Stimulated activated CD8-positive, alpha-beta memory T cell treated with anti-CD3 and anti-CD28 coated beads, Interleukin-2, amount 100 ng/mL, for 1 hour (primary cell): ENCODE data around the gene ALG12.

ENCODE experiments used
- DNase-seq, 2 donors: peaks; one replicate each; pipeline ENCODE4 v3.0.0-alpha.2; 2020; ENCODE audit warnings: low read depth in 2 of 2

ALG12 gene

DNA sequence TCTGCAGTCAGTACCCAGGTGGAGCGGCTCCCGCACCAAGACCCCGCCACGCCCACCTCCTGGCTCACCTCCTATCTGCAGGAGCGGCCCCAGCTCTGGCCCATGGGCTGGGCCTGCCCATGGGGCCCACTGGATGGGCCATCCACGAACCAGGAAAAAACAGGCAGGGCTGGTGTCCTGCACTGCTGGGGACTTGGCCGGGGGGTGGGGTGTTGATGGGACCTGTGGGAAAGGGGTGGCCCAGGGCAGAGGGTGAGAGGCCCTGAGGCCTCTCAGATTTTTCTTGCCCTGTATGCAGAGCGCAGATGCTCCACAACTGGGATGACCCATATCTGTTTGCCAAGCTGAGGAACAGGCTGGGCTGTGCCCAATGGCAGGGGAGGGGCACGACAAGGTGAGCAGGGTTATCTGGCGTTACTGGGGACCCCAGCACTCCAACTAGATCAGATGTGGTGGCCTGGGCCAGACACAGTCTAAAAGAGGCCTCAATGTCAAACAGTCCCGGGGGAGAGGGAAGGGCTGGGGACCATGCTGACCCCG lies 39.7 kb upstream of the ALG12 start:
- DNase-seq, result no peak

DNA sequence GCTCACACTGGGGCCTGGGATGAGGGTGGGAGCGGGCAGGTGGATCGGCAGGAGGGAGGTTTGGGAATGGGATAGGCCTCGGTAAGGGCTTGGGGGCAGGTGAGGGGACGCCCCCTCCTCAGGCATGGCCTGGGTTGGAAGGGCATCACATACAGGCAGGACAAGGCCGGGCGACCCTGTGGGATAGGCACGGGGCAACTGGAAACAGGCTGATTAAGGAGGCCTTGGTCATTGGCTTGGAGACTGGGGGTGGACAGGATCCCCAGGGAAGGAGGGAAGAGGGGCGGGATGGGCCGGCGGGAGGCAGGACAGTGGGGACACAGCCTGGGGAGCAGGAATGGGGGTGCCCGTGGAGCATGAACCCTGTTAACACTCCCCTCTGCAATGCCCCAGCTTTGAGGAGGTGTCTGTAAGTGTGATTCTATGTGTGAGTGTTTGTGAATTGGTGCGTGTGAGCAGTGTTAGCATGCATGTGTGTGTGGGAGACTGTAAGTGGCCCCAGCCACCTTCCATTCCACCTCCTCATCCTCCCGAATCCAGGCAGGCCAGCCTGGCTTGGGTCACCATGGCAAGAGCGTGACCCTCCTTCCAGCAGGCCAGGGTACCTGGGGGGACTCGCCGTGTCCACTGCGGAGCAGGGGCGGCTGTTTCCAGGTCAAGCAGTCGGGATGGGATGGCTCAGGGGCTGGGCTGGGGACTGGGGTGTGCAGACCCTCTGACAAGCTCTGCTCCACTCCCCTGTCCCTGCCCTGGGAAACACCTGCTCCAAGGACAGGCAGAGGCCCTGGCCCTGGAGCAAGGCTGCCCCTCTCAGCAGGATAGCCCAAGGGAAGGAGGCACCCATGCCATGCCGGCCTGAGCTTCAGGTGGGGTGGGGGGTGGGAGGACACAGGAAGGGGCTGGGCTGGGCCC lies 38.9 kb upstream of the ALG12 start:
- DNase-seq, result no peak

DNA sequence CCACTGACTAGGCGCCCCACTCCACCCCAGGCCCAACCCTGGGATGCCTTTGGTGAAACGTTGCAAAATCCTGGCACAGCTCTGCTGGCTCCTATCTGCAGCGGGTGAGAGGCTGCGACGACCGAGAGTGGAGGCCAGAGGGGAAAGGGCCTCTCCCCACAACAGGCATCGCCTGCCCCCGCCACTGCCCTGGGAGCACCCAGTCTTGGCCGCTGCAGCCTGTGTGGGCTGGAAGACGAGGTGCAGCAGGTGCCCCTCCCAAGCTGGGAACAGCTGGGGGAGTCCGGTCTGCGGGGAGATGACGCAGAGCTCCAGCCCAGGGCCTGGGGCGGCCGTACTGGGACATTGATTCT lies 38.2 kb upstream of the ALG12 start:
- no peak for DNase-seq

DNA sequence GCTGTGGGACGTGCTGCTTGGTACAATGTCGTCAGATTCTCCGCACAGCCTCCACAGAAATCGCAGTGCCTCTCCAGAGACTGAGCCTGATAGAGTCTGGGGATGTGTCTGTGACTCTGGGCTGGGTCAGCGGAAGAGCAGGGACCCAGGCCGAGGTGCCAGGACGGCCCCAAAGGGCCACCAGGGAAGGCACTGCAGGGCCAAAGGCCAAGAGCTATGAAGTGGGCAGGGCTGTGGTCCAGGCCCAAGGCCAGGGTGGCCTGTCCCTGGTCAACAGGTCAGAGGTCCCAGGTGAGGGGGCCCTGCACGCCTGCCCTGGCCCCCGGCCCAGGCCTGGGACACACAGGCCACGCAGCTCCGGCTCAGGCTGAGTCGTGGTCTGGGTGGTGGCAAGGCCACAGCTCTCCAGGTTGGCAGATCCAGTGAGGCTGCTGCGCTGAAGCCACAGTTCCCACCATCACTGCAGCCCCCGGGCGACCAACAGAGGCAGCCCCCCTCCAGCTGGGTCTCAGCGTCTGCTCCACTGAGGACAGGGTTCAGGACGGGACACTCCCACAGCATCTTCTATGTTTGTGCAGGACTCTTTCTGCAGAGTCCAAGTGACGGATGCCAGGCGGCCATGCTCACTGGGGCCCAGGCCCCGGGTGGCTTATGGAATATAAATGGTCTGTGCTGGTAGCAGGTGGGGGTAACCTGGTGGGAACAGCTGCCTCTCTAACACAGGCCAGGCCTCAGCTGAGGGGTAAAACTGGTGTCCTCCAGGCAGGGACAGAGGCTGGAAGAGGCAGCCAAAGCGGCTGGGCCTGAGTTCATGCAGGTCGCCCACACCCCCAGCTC lies 37.6 kb upstream of the ALG12 start:
- DNase-seq, result no peak

DNA sequence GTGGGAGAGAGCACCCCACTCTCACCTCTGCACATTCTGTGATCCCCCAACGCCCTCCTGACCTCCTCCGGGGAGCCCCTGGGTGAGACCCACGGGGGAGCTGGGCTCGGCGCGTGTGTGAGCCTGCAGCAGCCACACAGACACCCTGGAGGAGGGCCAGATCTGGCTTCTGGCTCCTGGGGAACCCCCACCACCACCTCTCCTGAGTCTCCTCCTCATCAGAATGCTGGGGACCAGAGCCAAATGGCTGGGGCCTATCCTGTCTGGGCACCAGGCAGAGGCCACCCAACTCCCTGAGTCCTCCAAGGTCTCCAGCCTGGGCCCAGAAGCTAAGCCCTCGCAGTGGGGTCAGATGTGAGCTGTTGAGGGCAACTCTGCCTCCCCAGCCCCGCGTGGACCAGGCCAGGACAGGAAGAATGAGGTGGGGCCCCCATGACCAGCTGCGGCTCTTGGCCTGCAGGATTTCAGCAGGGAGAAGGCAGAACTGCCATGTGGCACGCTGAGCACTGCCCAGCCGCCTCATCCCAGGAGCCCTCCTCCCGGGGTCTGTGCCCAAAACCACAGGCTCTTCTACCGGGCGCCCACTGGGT lies 36.8 kb upstream of the ALG12 start:
- no peak for DNase-seq

DNA sequence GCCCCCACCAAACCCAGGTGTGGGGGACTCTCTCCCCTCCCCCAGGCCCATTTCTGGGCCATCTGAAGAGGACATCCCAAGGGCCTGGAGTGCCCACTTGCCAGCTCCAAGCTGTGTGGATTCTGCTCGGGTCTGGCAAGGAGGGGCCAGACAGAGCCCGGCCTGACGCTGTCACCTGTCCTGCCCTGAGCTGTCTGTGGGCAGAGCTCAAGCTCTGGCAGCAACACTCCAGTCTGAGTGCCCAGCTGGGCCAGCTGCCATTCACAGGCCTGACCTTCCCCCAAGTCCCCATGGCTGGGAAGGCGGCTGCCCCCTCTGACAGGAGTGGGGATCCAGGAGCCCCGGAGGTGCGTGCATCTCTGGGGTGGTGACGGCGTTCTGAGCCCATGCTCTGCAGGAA lies 36.1 kb upstream of the ALG12 start:
- DNase-seq, result no peak

DNA sequence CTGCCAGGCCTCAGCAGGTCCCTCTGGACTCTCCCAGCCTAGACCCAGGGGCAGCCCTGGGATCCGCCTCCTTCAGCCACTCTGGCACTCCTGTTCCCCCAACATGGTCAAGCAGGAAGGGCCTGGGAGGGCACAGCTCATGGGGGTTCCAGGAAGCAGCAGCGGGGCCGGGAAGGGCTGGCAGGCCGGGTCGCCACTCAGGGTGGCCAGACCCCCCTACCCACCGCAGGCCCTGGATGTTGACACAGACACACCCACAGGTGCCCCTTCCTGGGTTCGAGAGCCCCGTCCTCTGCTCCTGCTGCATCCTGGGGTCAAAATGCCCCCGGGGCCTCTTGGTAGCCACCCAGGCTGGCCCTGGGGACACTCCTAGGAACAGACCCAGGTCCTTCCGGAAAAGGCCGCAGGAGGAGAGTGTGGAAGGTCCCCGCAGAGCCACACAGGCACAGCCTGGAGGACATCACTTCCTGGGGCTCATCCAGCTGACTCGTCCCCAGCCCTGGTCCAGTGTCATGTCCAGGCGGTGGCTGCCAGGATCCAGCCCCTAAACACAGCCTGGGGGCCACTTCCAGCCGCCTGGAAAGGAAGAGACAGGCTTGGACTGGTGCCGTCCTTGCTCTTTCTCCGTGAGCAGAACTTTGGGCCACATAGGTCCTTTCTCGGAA lies 35.6 kb upstream of the ALG12 start:
- DNase-seq, result no peak

DNA sequence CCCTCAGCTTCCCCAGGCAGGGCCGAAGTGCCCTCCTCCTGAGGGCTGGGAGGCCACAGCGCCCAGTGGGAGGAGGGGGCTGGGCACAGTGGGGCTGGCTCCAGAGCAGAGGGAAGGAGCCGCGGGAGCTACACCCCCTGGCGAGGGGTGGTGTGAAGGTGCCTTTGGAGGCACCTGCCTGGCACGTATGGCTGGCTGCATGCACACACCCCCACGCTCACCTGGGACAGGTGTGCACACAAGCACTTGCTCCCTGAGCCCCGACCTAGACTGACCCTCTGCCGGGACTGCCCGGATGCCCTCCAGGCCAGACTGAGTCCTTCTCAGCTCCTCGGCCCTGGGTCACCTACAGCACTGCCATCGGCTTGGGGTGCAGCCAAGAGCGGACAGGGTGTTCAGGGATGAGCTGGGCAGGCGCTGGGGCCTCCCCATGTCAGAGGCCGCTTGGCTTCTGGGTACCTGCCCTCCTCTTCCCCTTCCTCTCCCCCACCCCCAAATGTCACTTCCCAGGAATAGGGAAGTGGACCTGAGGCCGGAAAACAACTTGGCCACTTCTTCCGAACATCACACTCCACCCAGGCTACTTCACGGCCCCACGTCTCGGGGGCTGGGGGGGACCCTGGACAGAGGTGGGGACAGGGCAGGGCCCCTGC lies 34.9 kb upstream of the ALG12 start:
- DNase-seq, result no peak

DNA sequence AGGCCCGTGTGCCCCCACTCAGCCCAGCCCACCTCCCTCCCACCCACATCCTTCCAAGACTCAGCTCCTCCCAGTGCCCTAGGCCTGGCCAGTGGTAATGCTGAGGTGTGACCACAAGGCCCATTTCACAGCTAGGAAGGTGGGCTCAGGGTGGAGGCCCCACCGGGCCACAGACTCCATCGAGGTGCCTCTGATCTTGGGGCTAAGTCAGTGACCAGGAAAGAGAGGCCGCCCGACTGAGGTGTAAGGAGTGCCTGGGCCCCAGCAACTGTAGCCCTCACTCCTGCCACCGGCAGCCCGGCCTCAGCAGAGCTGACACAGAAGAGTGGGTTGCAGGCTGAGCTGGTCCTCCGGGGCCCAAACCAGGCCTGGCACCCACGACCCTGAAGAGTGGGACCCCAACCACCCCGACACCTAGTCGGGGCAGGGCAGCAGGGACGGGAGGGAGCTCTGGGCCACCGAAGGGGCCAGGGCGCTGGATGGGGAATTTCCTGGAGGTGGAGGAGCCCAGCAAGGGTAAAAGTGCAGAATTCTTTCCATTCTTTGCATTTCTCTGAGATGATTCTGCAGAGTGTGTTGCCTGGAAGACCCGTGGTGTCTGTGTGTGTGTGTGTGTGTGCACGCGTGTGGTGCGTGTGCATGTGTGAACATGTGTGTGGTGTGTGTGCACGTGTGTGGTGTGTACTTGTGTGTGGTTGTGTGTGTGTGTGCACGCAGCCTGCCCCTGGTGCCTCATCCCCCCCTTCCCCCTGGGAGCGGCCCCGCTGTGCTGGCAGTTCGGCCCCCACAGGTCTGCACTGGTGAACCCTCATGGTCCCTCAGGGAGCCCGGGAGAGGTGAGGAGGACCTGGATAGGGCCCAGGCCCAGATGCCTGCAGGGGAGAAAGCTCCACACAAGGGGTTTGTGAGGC lies 34.0 kb upstream of the ALG12 start:
- no peak for DNase-seq

DNA sequence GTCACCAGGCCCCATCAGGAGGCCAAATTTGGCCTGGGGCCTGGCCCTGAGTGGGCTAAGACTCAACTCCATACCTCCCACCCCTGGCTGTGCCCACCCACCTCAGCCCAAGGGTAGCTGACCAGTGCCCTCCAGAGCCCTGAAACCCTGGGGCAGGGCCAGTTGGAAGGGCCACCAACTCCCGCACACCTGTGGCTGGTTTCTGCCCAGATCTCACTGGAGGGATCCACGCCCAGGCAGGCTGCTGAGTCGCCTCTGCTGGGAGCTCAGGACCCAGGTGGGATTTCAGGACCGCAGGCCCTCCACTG lies 33.4 kb upstream of the ALG12 start:
- no peak for DNase-seq

DNA sequence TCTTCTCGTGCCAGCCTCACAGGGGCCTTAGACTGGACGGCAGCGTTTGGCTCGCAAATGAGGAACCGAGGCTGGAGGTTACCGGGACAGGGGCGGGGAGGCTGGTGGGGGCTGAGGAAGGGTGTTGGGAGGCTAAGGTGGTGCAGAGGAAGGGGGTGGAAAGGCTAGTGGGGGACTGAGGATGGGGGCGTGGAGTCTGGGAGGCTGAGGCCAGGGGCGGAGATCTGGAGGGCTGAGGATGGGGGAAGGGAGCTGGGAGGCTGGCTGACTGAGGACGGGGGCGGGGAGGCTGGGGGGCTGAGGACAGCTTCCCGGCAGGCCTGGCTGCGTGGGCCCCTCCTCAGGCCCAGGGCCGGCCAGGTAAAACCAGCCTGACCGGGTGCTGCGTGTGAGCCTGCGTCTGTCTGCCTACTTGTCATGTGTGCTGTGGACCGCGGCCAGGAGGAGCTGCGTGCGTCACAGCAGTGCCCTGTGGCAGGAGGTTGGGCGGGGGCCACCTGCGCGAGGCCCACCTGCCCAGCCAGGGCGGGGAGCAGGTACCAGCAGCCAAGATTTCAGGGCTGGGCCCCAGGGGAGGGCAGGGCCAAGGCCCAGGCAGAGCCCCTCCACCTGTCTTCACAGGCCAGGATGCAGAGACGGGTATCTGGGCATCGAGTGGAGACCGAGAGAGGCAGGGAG lies 32.9 kb upstream of the ALG12 start:
- DNase-seq, result no peak

DNA sequence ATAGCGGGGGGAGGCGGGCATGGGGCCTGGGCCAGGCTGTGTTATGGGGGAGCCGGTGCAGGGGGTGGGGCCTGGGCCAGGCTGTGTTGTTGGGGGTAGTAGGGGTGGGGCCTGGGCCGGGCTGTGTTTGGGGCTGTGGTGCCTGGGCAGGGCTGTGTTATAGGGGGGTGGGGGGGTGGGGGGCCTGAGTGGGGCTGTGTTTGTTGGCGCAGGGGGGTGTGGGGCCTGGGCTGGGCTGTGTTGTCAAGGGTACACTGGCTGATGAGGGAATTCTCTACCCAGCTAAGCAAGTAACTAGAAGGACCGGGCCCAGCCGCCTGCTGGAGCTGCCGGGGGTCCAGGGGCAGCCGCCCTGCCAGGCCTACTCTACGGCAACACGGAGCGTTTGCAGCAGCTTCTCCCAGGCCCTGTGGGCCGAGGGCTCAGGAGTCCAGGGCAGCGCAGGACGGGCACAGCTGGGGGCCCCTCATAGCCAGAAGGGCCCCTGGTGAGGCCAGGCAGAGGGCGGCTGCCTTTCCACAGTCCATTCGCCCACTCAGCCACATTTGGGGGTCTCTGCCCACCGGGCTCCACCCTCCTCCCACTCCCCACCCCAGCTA lies 32.3 kb upstream of the ALG12 start:
- DNase-seq, result no peak

DNA sequence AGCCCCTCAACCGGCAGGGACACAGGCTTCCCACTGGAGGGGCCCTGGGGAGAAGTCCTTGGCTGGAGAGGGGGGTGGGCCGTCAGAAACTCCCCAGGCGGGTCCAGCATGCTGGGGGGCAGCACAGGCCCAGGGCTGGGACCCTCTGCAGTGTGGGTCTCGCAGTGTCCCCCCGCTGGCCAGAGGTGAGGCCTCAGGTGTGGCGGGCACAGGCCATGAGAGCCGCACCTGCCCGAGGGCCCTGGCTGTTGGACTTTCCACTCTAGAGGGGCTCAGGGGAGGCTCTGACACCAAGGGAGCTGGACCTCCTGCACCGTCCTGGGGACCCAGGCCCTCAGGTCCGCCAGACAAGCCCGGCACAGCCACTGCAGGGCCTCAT lies 31.7 kb upstream of the ALG12 start:
- no peak for DNase-seq

DNA sequence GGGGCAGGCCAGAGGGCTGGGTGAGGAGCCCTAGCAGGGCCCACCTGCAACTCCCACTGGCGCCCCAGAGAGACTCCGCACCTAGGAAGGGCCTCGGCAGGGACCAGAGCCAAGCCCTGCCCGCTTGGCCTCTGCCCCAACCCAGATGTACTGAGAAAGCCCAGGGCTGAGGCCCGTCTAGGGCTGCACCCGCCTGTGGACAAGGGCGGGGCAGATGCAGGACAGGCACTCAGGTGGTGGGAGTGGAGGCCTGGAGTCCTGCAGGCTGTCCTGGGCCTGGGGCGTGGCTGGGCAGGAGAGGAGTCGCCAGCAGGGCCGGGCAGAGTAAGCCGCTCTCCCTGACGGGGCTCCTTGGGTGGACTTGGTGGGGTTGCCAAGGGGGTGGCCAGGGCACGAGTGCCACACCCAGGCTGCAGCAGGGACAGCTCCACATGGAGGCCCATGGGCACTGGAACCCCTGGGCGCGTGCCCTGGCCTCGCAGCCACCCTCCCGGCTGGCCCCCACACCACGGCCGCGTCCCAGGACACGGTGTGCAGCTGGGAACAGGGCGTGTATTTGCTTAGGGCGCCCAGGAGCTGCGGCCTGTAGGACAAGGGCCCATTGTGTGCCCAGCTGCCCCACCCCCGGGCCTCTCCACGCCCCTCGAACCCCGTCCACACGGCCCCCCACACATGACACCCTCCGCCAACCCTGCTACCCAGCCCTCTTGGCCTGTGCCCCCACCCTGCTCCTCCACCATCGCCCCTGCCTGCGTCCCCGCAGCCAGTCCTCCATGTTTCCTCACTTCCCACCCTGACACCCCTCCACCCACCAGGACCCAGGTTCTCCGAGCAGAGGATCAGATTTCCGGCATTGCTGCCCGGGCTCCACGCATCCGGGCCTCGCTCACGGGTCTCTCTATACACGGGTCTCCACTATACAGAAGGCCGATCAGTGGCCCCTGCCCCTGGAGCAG lies 31.0 kb upstream of the ALG12 start:
- no peak for DNase-seq

DNA sequence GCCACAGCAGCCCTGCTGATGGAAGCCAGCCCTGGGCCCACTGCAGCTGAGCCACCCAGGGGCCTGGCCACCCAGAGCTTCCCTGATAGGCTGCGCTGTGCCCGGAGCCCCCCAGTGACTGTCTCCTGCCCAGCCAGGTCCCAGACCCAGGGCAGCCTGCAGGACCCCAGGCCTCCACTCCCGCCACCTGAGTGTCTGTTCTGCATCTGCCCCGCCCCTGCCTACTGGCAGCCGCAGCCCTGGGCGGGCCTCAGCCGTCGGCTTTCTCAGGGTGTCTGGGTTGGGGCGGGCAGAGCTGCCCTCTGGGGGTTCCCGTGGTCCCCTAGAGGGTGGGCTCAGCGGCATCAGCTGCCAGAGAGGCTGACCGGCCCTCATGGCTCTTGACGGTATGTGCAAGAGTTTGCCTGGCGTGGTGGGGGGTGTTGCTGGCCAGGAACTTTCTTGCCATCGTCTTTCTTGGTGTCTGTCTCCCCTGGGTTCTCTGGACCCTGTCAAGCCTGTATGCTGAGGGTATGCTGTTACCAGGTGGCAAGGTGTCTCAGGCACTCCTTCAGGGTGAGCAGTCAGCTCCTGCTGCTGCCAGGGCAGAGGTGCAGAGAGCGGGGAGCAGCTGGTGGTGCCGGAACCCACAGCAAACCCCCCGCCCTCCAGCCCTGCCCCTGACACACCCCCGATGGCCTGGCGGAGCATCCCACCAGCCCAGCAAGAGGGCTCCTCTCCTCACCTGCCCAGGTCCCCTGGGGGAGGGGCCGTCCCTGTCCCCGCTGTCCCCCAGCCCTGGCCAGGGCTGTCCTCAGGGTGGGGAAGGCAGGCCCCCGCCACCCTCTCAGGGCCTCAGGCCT lies 30.1 kb upstream of the ALG12 start:
- no peak for DNase-seq

DNA sequence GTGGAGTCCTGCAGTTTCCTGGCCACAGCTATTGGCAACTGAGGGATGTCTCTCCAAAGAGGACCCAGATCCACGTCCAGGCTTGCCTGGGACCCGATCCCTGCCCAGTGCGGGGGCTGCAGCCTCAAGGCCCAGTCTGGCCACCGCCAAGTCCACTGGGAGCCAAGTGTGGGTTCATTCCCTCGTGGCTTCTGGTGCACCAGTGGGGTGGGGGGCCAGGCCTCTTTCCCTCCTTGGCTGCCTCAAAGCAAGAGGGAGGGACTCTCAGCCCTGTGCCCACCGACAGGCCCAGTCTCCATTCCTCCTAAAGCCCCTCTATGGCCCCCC lies 29.0 kb upstream of the ALG12 start:
- DNase-seq, result no peak

DNA sequence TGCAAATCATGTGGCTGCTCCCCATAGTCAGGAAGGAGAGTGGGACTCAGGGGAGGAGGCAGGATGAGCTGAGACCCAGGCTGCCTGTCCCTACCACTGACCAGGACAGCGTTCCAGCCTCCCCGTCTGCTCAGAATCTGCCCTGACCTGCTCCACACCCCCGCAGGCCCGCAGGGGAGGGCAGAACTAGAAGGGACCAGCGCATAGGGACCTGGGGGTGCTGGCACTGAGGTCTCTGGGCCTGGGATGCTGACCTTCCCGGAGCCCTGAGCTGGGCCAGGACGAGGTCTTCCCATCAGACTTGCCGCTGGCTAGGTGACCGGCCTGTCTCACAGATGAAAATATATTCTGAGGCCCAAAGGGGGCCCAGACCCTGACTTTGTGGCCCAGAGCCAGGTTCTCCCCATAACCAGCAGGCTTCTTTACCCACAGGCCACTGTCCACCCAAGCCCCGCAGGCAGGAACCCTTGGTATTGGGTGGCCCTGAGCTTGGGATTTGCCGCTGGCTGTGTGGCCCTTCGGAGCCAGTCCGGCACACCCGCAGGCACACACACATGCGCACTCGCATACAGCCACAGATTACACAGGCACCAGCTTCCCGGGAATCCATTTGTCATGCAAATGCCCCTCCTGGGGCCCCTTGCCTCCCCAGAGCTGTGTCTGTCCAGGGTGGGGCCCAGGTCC lies 28.5 kb upstream of the ALG12 start:
- no peak for DNase-seq
